Activated naive CD4-positive, alpha-beta T cell treated with anti-CD3 and anti-CD28 coated beads for 36 hours (primary cell): ENCODE data around the gene NT5C3B. TPM values are rescaled to one million over a fixed set of nuclear protein-coding genes. Genes with fewer than 3 reads are reported as not detected.

Experiments used
- total RNA-seq, 2 experiments: library from RNA; stranded (reverse); gene quantifications; one replicate each; pipeline ENCODE4 v1.2.3, GENCODE V29; 2021

NT5C3B gene
- total RNA-seq, 2 experiments from 2014 or later = 25.9 to 28.1 TPM

Other genes starting within 250 kb of the NT5C3B start
- not detected for gene KRT14, start 249.3 kb downstream of the NT5C3B start, total RNA-seq
- gene KRT16, start 223.5 kb downstream of the NT5C3B start, total RNA-seq = not detected
- not detected for gene KRT17, start 211.7 kb downstream of the NT5C3B start, total RNA-seq
- 1,000 to 10,000 TPM; 1,206 to 1,253 TPM for gene EIF1, start 147.3 kb downstream of the NT5C3B start, total RNA-seq
- gene GAST, start 123.9 kb downstream of the NT5C3B start, total RNA-seq = not detected
- not detected for gene HAP1, start 101.6 kb downstream of the NT5C3B start, total RNA-seq
- gene JUP, start 49.5 kb downstream of the NT5C3B start, total RNA-seq = under 1 TPM; 0.27 to 0.33 TPM
- gene P3H4, start 24.3 kb downstream of the NT5C3B start, total RNA-seq = 1 to 10 TPM; 1.2 to 1.5 TPM
- gene FKBP10, start 23.2 kb downstream of the NT5C3B start, total RNA-seq = under 1 TPM in 1 of 2 experiments, not detected in 1; 0.36 TPM
- not detected for gene KLHL10, start 1.6 kb upstream of the NT5C3B start, total RNA-seq
- gene KLHL11, start 29.2 kb upstream of the NT5C3B start, total RNA-seq = 1 to 10 TPM; 8.9 to 9.6 TPM
- 100 to 1,000 TPM; 153 to 161 TPM for gene ACLY, start 82.7 kb upstream of the NT5C3B start, total RNA-seq
- gene ODAD4, start 94.4 kb upstream of the NT5C3B start, total RNA-seq = under 1 TPM; 0.55 to 0.79 TPM
- 10 to 100 TPM; 58.4 to 59.1 TPM for gene CNP, start 130.6 kb upstream of the NT5C3B start, total RNA-seq
- 10 to 100 TPM; 74.5 to 76.3 TPM for gene DNAJC7, start 181.2 kb upstream of the NT5C3B start, total RNA-seq
- 10 to 100 TPM; 12.4 to 13.2 TPM for gene NKIRAS2, start 183.9 kb upstream of the NT5C3B start, total RNA-seq
- under 1 TPM; 0.20 to 0.31 TPM for gene C17orf113, start 214.4 kb upstream of the NT5C3B start, total RNA-seq